HEK293 (cell line): ENCODE data around the gene NTNG1.

Experiments used
- CTCF ChIA-PET: fragments of 350-600 bp; formaldehyde crosslinking; extraction: SDS; loops from one replicate; lab custom pipeline; 2021; ENCODE audit warnings: antibody characterized with exemption; lab: Yijun Ruan, JAX
- POLR2A ChIA-PET: fragments of 300-600 bp; formaldehyde crosslinking; extraction: SDS; loops from one replicate; lab custom pipeline; 2020; ENCODE audit warnings: antibody characterized with exemption, inconsistent platforms; lab: Yijun Ruan, JAX
- H3K27ac ChIP-seq: fragments of 200-500 bp; sonication (Bioruptor generic); 2 replicates; pipeline ENCODE4 v1.5.1; 2014; ENCODE audit warnings: low read depth, low read length, control low read depth, inconsistent platforms; ENCODE audit errors: extremely low read depth
- H3K36me3 ChIP-seq, 2 experiments: fragments of 200-500 bp in 1 of 2; sonication (Bioruptor generic) in 1 of 2; 1 replicate in 1 of 2; 2 replicates in 1 of 2; pipeline ENCODE4 v1.5.1; 2014 to 2017; ENCODE audit warnings: inconsistent platforms in 2 of 2, low read length in 2 of 2; ENCODE audit not compliant: control insufficient read depth in 2 of 2, insufficient read depth in 1 of 2
- H3K4me1 ChIP-seq: fragments of 200-500 bp; sonication (Bioruptor generic); 2 replicates; pipeline ENCODE4 v1.5.1; 2014; ENCODE audit warnings: mild to moderate bottlenecking, low read length, inconsistent platforms; ENCODE audit not compliant: control insufficient read depth, insufficient read depth
- H3K4me3 ChIP-seq: 2 replicates; pipeline ENCODE4 v1.5.1; 2011; ENCODE audit warnings: low read depth, mild to moderate bottlenecking, control low read depth, low read length, moderate library complexity
- H3K9me3 ChIP-seq: fragments of 200-500 bp; sonication (Bioruptor generic); 2 replicates; pipeline ENCODE4 v1.5.1; 2014; ENCODE audit warnings: low read depth, low read length, inconsistent platforms; ENCODE audit not compliant: control insufficient read depth, insufficient read depth
- AEBP2 ChIP-seq: fragments of 450-650 bp; formaldehyde crosslinking; IDR thresholded peaks from 2 replicates; pipeline ENCODE4 v1.5.1; 2016; ENCODE audit warnings: missing biosample characterization, missing genetic modification characterization, borderline replicate concordance
- HOXD13 ChIP-seq: sonication (generic); formaldehyde crosslinking; IDR thresholded peaks from 2 replicates; pipeline ENCODE4 v1.8.0; 2022; ENCODE audit warnings: missing genetic modification reagents, borderline replicate concordance
- YY1 ChIP-seq: fragments of 450-650 bp; formaldehyde crosslinking; IDR thresholded peaks from 2 replicates; pipeline ENCODE4 v1.5.1; 2018; ENCODE audit warnings: missing biosample characterization, missing genetic modification characterization
- ZBTB49 ChIP-seq: fragments of 450-650 bp; formaldehyde crosslinking; IDR thresholded peaks from 2 replicates; pipeline ENCODE4 v1.5.1; 2016; ENCODE audit warnings: missing biosample characterization, missing genetic modification characterization, low read depth
- ZBTB7A ChIP-seq: fragments of 450-650 bp; formaldehyde crosslinking; IDR thresholded peaks from 2 replicates; pipeline ENCODE4 v1.5.1; 2016; ENCODE audit warnings: low read depth, missing biosample characterization, missing genetic modification characterization
- ZNF146 ChIP-seq: fragments of 450-650 bp; formaldehyde crosslinking; IDR thresholded peaks from 2 replicates; pipeline ENCODE4 v1.5.1; 2016; ENCODE audit warnings: missing biosample characterization, missing genetic modification characterization
- ZNF221 ChIP-seq: fragments of 450-650 bp; formaldehyde crosslinking; IDR thresholded peaks from 2 replicates; pipeline ENCODE4 v1.5.1; 2017; ENCODE audit warnings: missing biosample characterization, missing genetic modification characterization, borderline replicate concordance
- ZNF274 ChIP-seq, 2 experiments: fragments of 200-500 bp in 1 of 2; fragments of 450-650 bp in 1 of 2; sonication (Bioruptor generic) in 1 of 2; formaldehyde crosslinking in 1 of 2; IDR thresholded peaks; 2 replicates each; pipeline versions ENCODE4 v1.5.1 to v1.6.1; 2014 to 2016; ENCODE audit warnings: borderline replicate concordance in 1 of 2, inconsistent platforms in 1 of 2, low read length in 1 of 2, missing biosample characterization in 1 of 2, missing genetic modification characterization in 1 of 2
- ZNF335 ChIP-seq: fragments of 450-650 bp; formaldehyde crosslinking; conservative IDR thresholded peaks from 2 replicates; pipeline ENCODE4 v1.5.1; 2016; ENCODE audit warnings: missing biosample characterization, missing genetic modification characterization
- ZNF398 ChIP-seq: fragments of 450-650 bp; formaldehyde crosslinking; IDR thresholded peaks from 2 replicates; pipeline ENCODE4 v1.5.1; 2017; ENCODE audit warnings: missing biosample characterization, missing genetic modification characterization
- ZNF416 ChIP-seq: fragments of 450-650 bp; formaldehyde crosslinking; IDR thresholded peaks from 2 replicates; pipeline ENCODE4 v1.5.1; 2016; ENCODE audit warnings: missing biosample characterization, missing genetic modification characterization
- ZNF513 ChIP-seq: fragments of 450-650 bp; IDR thresholded peaks from 2 replicates; pipeline ENCODE4 v1.5.1; 2018; ENCODE audit warnings: missing biosample characterization, missing genetic modification characterization
- ZNF529 ChIP-seq: fragments of 450-650 bp; formaldehyde crosslinking; IDR thresholded peaks from 2 replicates; pipeline ENCODE4 v1.5.1; 2017; ENCODE audit warnings: missing genetic modification characterization, missing biosample characterization; ENCODE audit not compliant: insufficient replicate concordance
- ZNF544 ChIP-seq: fragments of 450-650 bp; formaldehyde crosslinking; IDR thresholded peaks from 2 replicates; pipeline ENCODE4 v1.5.0; 2017; ENCODE audit warnings: missing biosample characterization, missing genetic modification characterization
- ZNF580 ChIP-seq: fragments of 450-650 bp; formaldehyde crosslinking; IDR thresholded peaks from 2 replicates; pipeline ENCODE4 v1.5.1; 2016; ENCODE audit warnings: missing biosample characterization, missing genetic modification characterization
- ZNF660 ChIP-seq: fragments of 450-650 bp; IDR thresholded peaks from 2 replicates; pipeline ENCODE4 v1.5.1; 2018; ENCODE audit warnings: missing biosample characterization, mild to moderate bottlenecking, missing genetic modification characterization
- ZNF837 ChIP-seq: fragments of 450-650 bp; formaldehyde crosslinking; IDR thresholded peaks from 2 replicates; pipeline ENCODE4 v1.5.1; 2016; ENCODE audit warnings: missing biosample characterization, missing genetic modification characterization
- ZSCAN30 ChIP-seq: fragments of 450-650 bp; IDR thresholded peaks from 2 replicates; pipeline ENCODE4 v1.5.1; 2018; ENCODE audit warnings: missing biosample characterization, mild to moderate bottlenecking, missing genetic modification characterization, moderate library complexity

The NTNG1 gene

GRCh38 chr1:107273515-107273914 lies 132.7 kb downstream of the NTNG1 start (continued):
- TF ChIP-seq ZBTB49 (tag by site-specific recombination) = no peak

GRCh38 chr1:107274227-107274626 lies 133.4 kb downstream of the NTNG1 start:
- Histone ChIP-seq H3K36me3 (no peaks in the 10 kb centered on the region), H3K4me1 (no peaks in the 10 kb centered on the region), H3K27ac (no peak overlapping the region), H3K9me3 (no peaks in the 10 kb centered on the region), H3K4me3 (no peak overlapping the region)
- CTCF ChIA-PET = interaction anchor here (0.8 to 3.6 kb wide), 3 partner anchors 25 to 255 kb away, joined by 3 to 20 read pairs (median 4); no protein-coding TSS in a partner anchor
- POLR2A ChIA-PET = no interaction called here
- TF ChIP-seq ZNF529 (tag by site-specific recombination) (no peak), ZNF274 (IDR thresholded peaks at IDR 0.05; ENCODE audit: low read length) (no peak), ZNF274 (tag by site-specific recombination; IDR thresholded peaks at IDR 0.05; ENCODE audit: borderline replicate concordance) (no peak), YY1 (no peak), ZNF660 (no peak), ZNF416 (tag by site-specific recombination) (no peak), ZNF837 (no peak), ZNF335 (no peak), ZNF221 (tag by site-specific recombination) (no peak), HOXD13 (CRISPR knock-in tag) (no peak), ZNF580 (tag by site-specific recombination) (no peak), ZBTB7A (tag by site-specific recombination) (no peak), AEBP2 (tag by site-specific recombination) (no peak), ZNF513 (tag by site-specific recombination) (no peak), ZNF544 (tag by site-specific recombination) (no peak), ZSCAN30 (tag by site-specific recombination) (no peak), ZNF146 (tag by site-specific recombination) (no peak), ZNF398 (no peak)
